Thyroid gland (tissue), 4 donors: Measurements from ENCODE around the gene TRAF7.

Source experiments
- CTCF ChIP-seq, 6 experiments: fragments of 200-600 bp in 3 of 6; fragments of 450-650 bp in 3 of 6; sonication (generic) in 3 of 6; IDR thresholded peaks; one replicate each; pipeline ENCODE4 v1.5.1; 2016 to 2019; ENCODE audit warnings: antibody characterized with exemption in 6 of 6, mild to moderate bottlenecking in 2 of 6, inconsistent platforms in 1 of 6, moderate library complexity in 1 of 6
- POLR2A ChIP-seq, 2 donors: fragments of 450-650 bp; IDR thresholded peaks; one replicate each; pipeline ENCODE4 v1.6.1; 2017; ENCODE audit warnings: antibody characterized with exemption in 2 of 2, mild to moderate bottlenecking in 2 of 2, moderate library complexity in 1 of 2

GRCh38 chr16:2157480-2158261 lies 2.1 kb downstream of the TRAF7 start:
- TF ChIP-seq CTCF (IDR thresholded peaks at IDR 0.05) (no peak), POLR2A (IDR thresholded peaks at IDR 0.05) (no peak)
